C4-2B (cell line): Measurements from ENCODE around the gene HMX1.

Experiments used
- H3K27ac ChIP-seq: fragments of 450-650 bp; 2 replicates; pipeline ENCODE4 v1.5.1; 2017
- CTCF ChIP-seq: fragments of 450-650 bp; conservative IDR thresholded peaks from 2 replicates; pipeline ENCODE4 v1.5.1; 2017; ENCODE audit warnings: mild to moderate bottlenecking
- ZFX ChIP-seq: fragments of 450-650 bp; IDR thresholded peaks from 2 replicates; pipeline ENCODE4 v1.6.1; 2017

HMX1 gene

GRCh38 chr4:8848507-8849265 lies 23.0 kb downstream of the HMX1 start:
- no peak overlapping the region for H3K27ac ChIP-seq
- no peak for TF ChIP-seq CTCF
- no peak for TF ChIP-seq ZFX

- no peak for TF ChIP-seq CTCF
- TF ChIP-seq ZFX, result no peak
- H3K27ac ChIP-seq, result no peak overlapping the region
Observed at GRCh38 chr4:8847764-8848163, 23.9 kb downstream of the HMX1 start.

- no peak overlapping the region for H3K27ac ChIP-seq
- TF ChIP-seq ZFX, result no peak
- no peak for TF ChIP-seq CTCF
Observed at GRCh38 chr4:8847331-8847730, 24.3 kb downstream of the HMX1 start.

GRCh38 chr4:8846826-8847225 lies 24.8 kb downstream of the HMX1 start:
- H3K27ac ChIP-seq, result no peak overlapping the region
- TF ChIP-seq CTCF, result no peak
- no peak for TF ChIP-seq ZFX

- H3K27ac ChIP-seq, result no peak overlapping the region
- no peak for TF ChIP-seq CTCF
- TF ChIP-seq ZFX, result no peak
Observed at GRCh38 chr4:8846046-8846720, 25.5 kb downstream of the HMX1 start.

- no peak for TF ChIP-seq ZFX
- no peak for TF ChIP-seq CTCF
Observed at GRCh38 chr4:8844976-8845690, 26.5 kb downstream of the HMX1 start.

GRCh38 chr4:8843597-8843996 lies 28.0 kb downstream of the HMX1 start:
- no peak overlapping the region for H3K27ac ChIP-seq
- TF ChIP-seq ZFX, result no peak
- no peak for TF ChIP-seq CTCF

More at GRCh38 chr4:8844976-8845690, 26.5 kb downstream of the HMX1 start:
- no peak overlapping the region for H3K27ac ChIP-seq
